Skeletal muscle tissue (tissue), 4 donors: ENCODE results near the gene ZNF148. TPM values are rescaled to one million over a fixed set of nuclear protein-coding genes. Genes with fewer than 3 reads are reported as not detected.

ENCODE experiments used
- H3K27ac ChIP-seq: one replicate; pipeline ENCODE4 v1.7.0; 2013; ENCODE audit warnings: mild to moderate bottlenecking, low read depth, low read length, inconsistent platforms
- H3K27me3 ChIP-seq, 3 donors: one replicate each; pipeline ENCODE4 v1.7.0; 2013; ENCODE audit warnings: low read length in 3 of 3; ENCODE audit not compliant: control insufficient read depth in 3 of 3, insufficient read depth in 3 of 3
- H3K36me3 ChIP-seq, 3 donors: one replicate each; pipeline ENCODE4 v1.7.0; 2013; ENCODE audit warnings: low read length in 3 of 3; ENCODE audit not compliant: control insufficient read depth in 3 of 3, insufficient read depth in 3 of 3
- H3K4me1 ChIP-seq, 3 donors: one replicate each; pipeline ENCODE4 v1.7.0; 2013; ENCODE audit warnings: low read length in 3 of 3, mild to moderate bottlenecking in 3 of 3; ENCODE audit not compliant: control insufficient read depth in 3 of 3, insufficient read depth in 3 of 3
- H3K4me3 ChIP-seq, 3 donors: one replicate each; pipeline ENCODE4 v1.7.0; 2013; ENCODE audit warnings: low read length in 3 of 3
- H3K9ac ChIP-seq, 3 donors: one replicate each; pipeline ENCODE4 v1.7.0; 2013; ENCODE audit warnings: low read length in 3 of 3, mild to moderate bottlenecking in 3 of 3, moderate library complexity in 2 of 3, low read depth in 1 of 3
- H3K9me3 ChIP-seq, 3 donors: one replicate each; pipeline ENCODE4 v1.7.0; 2013; ENCODE audit warnings: low read length in 3 of 3; ENCODE audit not compliant: control insufficient read depth in 3 of 3
- total RNA-seq: library from RNA; depleted of rRNA; stranded (reverse); fragments of >200 nt; gene quantifications from one replicate; pipeline ENCODE4 v1.2.3, GENCODE V29; 2014
- donor health status: Osteomylitis.

Gene ZNF148
- total RNA-seq, 1 donor from 2014 or later: 17.7 TPM

DNA sequence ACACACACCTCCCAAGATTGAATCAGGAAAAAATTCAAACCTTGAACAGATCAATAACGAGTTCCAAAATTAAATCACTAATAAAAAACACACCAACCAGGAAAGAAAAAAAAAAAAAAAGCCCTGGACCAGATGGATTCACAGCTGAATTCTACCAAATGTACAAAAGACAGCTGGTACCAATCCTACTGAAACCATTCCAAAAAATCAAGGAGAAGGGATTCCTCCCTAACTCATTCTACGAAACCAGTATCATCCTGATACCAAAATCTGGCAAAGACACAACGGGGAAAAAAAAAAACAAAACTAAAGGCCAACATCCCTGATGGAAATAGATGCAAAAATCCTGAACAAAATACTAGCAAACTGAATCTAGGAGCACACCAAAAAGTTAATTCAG lies 108.2 kb downstream of the ZNF148 start:
- Histone ChIP-seq H3K9me3 (no peaks in the 10 kb centered on the region), H3K4me3 (no peak overlapping the region), H3K36me3 (peaks cover 0 to 11% (median 2%) of the 10 kb centered on the region in 3 donors), H3K27me3 (no peaks in the 10 kb centered on the region), H3K9ac (no peak overlapping the region), H3K4me1 (no peaks in the 10 kb centered on the region), H3K27ac (no peak overlapping the region)

DNA sequence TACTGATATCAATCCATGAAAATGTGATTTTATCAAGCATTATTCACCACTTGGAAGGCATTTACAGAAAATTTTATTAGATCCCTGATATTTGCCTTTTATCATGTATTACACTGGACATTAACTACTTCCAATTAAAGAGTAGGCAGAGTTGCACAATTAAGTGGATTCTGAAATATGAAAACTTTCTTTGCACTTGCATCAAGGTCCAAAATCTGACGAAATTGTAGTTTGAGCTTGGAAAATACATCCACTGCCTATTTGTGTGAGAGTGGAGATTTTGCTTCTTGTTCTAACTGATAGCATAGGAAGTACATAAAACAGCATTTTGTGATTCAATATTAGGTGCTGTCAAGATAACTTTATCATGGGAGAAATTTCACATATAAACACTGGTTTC lies 113.0 kb downstream of the ZNF148 start:
- H3K4me3 ChIP-seq: no peak overlapping the region
- H3K27ac ChIP-seq: no peak overlapping the region
- no peaks in the 10 kb centered on the region for H3K4me1 ChIP-seq
- no peaks in the 10 kb centered on the region for H3K27me3 ChIP-seq
- no peaks in the 10 kb centered on the region for H3K9me3 ChIP-seq
- no peak overlapping the region for H3K9ac ChIP-seq
- peaks cover 0 to 8% (median 4%) of the 10 kb centered on the region in 3 donors for H3K36me3 ChIP-seq

DNA sequence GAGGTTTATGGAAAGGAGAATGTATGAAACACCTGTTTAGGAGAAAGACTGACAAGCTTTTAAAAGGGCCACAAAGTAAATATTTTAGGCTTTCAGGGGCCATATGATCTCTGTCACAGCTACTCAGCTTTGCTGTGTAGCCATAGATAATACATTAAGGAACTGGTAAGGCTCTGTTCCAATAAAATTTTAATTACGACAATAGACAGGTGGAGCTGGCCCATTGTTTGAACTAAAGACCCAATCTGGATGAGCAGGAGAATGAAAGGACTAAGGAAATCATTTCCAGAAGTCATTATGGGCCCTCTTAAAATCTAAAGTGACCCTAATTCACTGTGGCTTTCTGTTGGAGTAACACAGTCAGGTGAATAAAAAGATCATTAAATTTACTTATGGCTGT lies 114.1 kb downstream of the ZNF148 start:
- H3K36me3 ChIP-seq: peaks cover 0 to 11% (median 4%) of the 10 kb centered on the region in 3 donors
- no peak overlapping the region for H3K4me3 ChIP-seq
- H3K27ac ChIP-seq: no peak overlapping the region
- no peaks in the 10 kb centered on the region for H3K27me3 ChIP-seq
- H3K9me3 ChIP-seq: no peaks in the 10 kb centered on the region
- H3K9ac ChIP-seq: no peak overlapping the region
- no peaks in the 10 kb centered on the region for H3K4me1 ChIP-seq

DNA sequence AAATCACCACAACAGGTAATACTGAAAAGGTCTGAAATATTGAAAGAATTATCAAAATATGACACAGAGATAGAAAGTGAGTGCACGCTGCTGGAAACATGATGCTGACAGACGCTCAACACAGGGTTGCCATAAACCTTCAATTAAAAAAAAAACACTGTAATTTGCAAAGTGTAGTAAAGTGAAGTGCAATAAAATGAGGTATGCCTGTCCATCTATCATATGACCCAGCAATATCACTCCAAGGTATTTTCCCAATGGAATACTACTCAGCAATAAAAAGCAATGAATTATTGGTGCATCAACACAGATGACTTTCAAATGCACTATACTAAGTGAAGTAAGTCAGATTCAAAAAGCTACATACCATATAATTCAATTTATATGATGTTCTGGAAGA lies 115.0 kb downstream of the ZNF148 start:
- no peak overlapping the region for H3K4me3 ChIP-seq
- no peaks in the 10 kb centered on the region for H3K9me3 ChIP-seq
- no peak overlapping the region for H3K27ac ChIP-seq
- H3K9ac ChIP-seq: no peak overlapping the region
- H3K4me1 ChIP-seq: no peaks in the 10 kb centered on the region
- H3K27me3 ChIP-seq: no peaks in the 10 kb centered on the region
- H3K36me3 ChIP-seq: peaks cover 0 to 11% (median 4%) of the 10 kb centered on the region in 3 donors

DNA sequence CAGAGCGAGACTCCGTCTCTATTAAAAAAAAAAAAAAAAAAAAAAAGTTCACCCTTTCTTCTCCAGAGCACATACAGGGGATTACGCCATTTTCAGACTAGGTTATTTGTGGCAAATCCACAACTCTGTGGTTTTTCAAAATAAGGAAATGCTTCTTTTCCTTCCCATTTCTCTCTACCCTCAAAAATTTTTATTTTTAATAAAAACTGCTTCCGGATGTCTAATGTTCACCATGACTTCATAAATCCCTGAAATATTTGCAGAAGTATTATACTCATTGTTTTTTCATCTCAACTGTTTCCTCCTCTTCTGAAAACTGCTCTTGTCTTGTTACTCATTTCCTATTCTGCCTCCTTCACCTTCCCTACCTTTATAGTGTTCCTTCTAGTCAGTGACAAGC lies 117.6 kb downstream of the ZNF148 start:
- no peak overlapping the region for H3K9ac ChIP-seq
- no peaks in the 10 kb centered on the region for H3K4me1 ChIP-seq
- H3K36me3 ChIP-seq: peaks cover 0 to 6% (median 4%) of the 10 kb centered on the region in 3 donors
- H3K4me3 ChIP-seq: no peak overlapping the region
- H3K27ac ChIP-seq: no peak overlapping the region
- H3K27me3 ChIP-seq: no peaks in the 10 kb centered on the region
- no peaks in the 10 kb centered on the region for H3K9me3 ChIP-seq

DNA sequence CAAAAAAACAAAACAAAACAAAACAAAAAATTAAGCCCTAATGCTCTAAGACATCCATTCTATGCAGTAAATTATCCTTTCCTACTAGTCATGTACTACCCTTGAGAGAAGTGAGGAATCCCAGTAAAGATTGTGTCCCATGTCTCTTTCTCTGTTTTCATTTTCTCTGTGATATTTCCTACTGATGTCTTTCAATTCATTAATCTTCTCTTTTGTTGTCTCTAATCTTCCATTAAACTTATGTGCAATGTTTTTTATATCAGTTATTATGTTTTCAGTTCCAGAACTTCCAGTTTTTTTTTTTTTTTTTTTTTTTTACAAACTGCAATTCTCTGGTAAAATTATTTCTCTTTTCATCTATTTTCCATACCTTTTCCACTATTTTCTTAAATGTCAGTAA lies 118.5 kb downstream of the ZNF148 start:
- Histone ChIP-seq H3K36me3 (peaks cover 0 to 6% (median 4%) of the 10 kb centered on the region in 3 donors), H3K4me1 (no peaks in the 10 kb centered on the region), H3K27me3 (no peaks in the 10 kb centered on the region), H3K27ac (no peak overlapping the region), H3K4me3 (no peak overlapping the region), H3K9me3 (no peaks in the 10 kb centered on the region), H3K9ac (no peak overlapping the region)

DNA sequence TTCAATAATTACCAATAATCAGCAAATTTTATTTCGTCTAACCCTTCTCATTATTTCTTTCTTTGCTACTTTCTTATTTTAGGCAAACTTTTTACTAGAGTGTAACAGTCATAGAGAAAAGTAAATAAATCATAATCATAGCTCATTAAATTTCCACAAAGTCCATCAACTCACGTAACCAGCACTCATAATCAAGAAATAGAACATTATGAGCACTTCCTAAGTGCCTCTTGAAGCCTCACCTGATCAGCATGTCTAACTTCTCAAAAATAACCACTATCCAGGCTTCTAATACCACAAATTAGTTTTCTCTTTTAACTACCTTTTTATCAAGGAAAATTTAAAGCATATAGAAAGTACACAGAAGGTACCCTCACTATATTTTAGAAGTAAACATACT lies 124.2 kb downstream of the ZNF148 start:
- H3K27me3 ChIP-seq: no peaks in the 10 kb centered on the region
- no peak overlapping the region for H3K4me3 ChIP-seq
- H3K36me3 ChIP-seq: peaks cover 0 to 2% (median 0%) of the 10 kb centered on the region in 3 donors
- H3K27ac ChIP-seq: no peak overlapping the region
- no peaks in the 10 kb centered on the region for H3K4me1 ChIP-seq
- no peak overlapping the region for H3K9ac ChIP-seq
- no peaks in the 10 kb centered on the region for H3K9me3 ChIP-seq

DNA sequence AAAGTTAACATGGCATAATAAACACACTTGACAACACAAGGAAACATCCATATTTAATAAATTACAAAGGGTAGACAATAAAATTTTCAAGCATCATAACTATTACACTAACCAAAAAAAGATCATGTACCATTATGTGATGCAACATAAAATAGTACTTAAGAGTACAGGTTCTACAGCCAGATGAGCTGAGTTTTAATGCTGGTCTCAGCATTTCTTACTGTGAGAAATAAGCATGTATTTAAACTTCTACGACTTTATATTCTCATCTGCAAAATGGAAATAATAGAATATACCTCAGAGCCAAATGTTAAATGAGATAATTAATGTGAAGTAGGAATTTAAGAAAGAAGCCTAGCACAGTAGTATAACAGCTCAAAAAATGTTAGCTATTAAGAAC lies 128.9 kb downstream of the ZNF148 start:
- Histone ChIP-seq H3K27ac (no peak overlapping the region), H3K4me3 (no peak overlapping the region), H3K36me3 (peaks cover 0 to 2% (median 0%) of the 10 kb centered on the region in 3 donors), H3K27me3 (no peaks in the 10 kb centered on the region), H3K9me3 (no peaks in the 10 kb centered on the region), H3K4me1 (no peaks in the 10 kb centered on the region), H3K9ac (no peak overlapping the region)

DNA sequence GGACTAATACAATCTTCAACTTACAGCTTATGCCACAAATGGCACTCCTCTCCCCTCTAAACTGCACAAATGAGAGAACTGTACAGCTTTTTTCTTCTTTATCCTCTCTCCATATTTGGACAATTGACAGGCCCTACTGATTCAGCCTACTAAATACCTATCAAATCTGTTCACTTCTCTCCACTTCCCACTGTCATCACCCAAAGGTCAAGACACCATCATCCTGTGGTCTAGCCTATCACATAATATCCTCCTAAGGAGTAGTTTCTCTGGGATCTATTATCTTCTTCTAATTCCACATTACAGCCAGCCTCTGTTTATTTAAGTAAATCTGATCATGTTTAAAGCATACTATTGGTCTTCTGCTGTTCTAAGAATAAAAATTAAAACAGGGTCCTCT lies 129.6 kb downstream of the ZNF148 start:
- H3K4me3 ChIP-seq: no peak overlapping the region
- H3K36me3 ChIP-seq: peaks cover 0 to 2% (median 0%) of the 10 kb centered on the region in 3 donors
- H3K9ac ChIP-seq: no peak overlapping the region
- no peaks in the 10 kb centered on the region for H3K4me1 ChIP-seq
- no peaks in the 10 kb centered on the region for H3K27me3 ChIP-seq
- H3K27ac ChIP-seq: no peak overlapping the region
- no peaks in the 10 kb centered on the region for H3K9me3 ChIP-seq

DNA sequence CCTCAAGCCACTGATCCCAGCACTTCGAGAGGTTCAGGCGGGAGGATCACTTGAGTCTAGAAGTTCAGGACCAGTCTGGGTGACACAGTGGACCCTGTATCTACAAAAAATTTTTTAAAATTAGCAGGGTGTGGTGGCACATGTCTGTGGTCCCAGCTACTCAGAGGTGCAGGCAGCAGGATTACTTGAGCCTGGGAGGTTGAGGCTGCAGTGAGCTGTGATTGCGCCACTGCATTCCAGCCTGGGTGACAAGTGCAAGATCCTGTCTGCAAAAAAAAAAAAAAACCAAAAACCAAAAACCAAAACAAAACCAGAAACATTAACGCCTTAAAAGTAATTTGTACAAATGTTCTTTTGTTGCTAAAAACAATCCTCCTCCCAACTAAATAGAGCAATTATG lies 134.6 kb downstream of the ZNF148 start:
- Histone ChIP-seq H3K4me3 (no peak overlapping the region), H3K27me3 (no peaks in the 10 kb centered on the region), H3K9ac (no peak overlapping the region), H3K4me1 (no peaks in the 10 kb centered on the region), H3K36me3 (peaks cover 0 to 4% (median 4%) of the 10 kb centered on the region in 3 donors), H3K27ac (no peak overlapping the region), H3K9me3 (no peaks in the 10 kb centered on the region)

DNA sequence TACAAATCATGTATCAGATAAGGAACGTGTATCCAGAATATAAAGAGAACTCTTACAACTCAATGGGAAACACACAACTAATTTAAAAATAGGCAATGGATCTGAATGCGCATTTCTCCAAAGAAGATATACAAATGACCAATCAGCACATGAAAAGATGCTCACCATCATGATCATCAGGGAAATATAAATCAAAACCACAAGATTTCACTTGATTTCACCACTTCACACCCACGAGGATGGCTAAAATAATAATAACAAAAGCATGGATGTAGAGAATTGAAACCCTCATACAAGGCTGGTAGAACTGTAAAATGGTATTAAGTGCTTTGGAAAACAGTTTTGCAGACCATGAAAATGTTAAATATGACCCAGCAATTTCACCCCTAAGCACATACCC lies 135.9 kb downstream of the ZNF148 start:
- no peak overlapping the region for H3K4me3 ChIP-seq
- no peak overlapping the region for H3K27ac ChIP-seq
- no peaks in the 10 kb centered on the region for H3K4me1 ChIP-seq
- H3K9ac ChIP-seq: no peak overlapping the region
- peaks cover 0 to 4% (median 4%) of the 10 kb centered on the region in 3 donors for H3K36me3 ChIP-seq
- no peaks in the 10 kb centered on the region for H3K27me3 ChIP-seq
- no peaks in the 10 kb centered on the region for H3K9me3 ChIP-seq
